Measurements from ENCODE around the gene ZFP36L2.
A peak's percentile ranks its signal among the peaks of the same experiment; 100 is the strongest.

ZFP36L2 gene

DNA sequence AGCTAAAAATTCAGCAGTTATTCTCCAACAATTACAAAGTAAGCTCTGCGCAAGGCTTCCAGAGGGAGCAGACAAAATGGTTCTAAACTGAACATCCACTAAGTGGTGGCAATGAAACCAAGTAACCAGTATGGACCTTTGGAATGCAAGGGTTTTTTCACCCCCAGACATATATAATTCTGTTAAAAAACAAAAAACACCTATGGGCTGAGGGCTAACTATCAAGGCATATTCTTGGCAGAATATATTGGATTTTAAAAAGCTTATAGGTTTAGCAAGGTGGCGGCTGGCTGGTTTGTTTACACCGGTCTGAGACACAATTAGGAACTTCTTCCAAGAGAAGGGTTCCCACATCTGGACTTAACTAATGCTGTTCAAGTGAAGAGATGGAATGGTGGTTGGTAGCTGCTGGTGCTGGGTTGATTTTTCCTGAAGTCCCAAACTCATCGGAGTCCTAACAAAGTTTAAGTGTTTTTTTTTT lies 2.8 kb downstream of the ZFP36L2 start:
- no peak for DNase-seq (ENCODE audit: low read depth)

DNA sequence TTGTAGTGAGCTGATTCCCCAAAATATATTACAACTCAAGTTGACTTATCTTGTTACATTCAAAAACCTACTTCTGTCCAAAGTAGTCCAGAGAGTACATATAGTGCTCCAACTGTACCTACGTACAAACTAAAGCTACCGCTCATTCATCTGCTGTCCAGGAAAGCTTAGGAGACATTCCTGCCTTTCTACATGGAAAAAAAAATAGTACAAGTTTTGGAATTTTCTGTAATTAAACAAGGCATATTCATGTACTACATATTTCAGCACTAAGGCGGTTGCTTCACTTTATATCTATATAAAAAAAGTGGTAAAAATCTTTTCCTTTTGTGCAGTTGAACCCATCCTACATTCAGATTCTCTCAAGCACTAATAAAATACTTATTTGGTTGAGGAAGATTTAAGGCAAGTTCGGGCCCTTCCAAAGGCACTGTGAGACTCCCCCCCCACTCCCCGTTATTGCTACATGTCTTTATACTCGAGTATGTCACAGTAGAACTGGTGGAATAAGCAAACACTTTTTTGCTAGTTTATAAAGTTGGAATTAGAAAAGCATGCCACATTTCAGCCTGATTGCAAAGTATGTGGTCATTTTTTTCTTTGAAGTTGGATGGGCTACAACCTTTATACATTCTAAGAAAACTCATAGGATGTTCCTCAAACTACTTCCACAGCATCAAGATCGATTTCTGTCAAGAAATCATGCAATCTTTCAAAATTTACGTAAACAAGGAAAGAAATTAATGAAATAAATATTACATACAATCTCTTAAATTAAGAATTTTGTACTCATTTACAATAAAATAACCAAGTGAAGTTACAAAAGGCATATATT lies 3.7 kb downstream of the ZFP36L2 start:
- DNase-seq (ENCODE audit: low read depth), result no peak

DNA sequence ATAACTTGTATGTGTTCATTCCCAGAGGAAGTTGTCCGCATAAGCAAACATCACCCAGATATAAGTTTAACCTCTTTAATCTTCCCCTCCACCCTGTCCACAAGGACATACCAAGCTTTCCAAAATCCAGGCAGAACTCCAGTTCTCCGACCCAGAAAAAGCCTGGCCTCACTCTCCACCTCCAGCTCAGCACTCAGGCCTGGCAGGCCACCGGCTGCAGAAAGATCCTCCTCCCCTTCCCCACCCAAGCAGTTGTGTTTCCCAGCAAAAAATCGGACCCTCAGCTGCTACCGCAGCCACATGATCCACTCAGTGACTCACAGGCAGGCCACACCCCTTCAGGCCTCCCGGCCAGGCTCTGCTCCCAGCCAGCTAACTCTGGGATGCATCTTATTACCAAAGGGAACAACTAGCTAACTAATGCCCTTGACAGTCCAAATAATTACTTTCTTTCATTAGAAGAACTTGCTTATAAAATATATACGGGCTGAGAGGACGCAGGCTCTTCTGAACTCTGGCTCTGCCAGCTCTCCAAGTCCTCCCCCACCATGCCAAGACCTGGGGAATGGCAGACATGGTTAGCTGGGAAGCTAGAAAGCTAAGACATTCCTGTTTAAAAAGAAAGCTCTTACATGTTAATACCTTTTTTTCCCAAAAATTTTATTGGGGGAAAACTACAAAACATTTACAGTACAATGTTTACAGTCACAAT lies 4.5 kb downstream of the ZFP36L2 start:
- DNase-seq (ENCODE audit: low read depth), result peak; percentile 62

DNA sequence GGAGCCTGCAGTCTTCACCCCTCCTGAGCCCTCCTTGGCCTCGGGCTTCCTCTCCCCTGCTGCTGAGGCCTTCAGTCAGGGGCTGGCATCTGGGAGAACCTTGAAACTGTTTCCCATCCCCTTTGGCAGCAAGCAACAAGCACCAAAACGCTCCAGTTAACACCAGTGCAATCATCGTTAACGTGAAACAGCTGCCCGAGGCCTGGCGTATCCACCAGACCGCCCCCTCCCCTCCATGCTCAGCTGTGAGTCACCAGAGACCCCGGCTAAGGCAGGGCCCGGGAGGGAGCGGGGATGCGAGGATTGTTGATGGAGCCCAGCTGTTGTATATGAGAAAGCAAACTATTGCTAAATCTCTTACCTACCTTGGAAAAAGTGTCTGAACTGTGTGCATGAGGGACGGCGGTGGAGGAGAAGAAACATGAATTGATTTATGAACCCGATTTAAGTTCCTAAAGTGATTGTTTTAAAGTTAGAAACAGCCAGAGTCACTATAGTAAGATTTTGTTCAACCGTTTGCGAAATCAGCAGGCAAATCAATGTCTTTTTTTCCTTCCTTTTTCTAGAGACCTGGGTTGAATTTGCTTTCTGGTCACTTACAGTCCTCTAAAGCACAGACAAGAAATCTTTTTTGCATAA lies 5.2 kb downstream of the ZFP36L2 start:
- DNase-seq (ENCODE audit: low read depth), result no peak

DNA sequence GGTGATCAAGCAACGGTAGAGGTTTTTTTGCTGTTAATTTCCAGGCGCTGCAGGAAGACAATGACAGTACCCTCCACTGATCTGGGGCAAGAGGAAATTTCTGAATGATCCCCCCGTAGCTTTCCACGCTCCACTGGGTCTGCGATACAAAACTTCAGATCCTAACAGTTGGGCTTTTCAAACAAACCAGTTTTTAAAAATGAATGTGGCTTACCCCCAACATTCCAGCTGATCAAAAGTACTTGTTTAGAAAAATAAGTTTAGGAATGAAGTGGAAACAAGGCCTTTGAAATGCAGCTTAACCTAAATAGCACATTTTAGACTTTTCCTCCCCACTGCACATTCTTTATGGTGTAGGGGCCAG lies 5.7 kb downstream of the ZFP36L2 start:
- no peak for DNase-seq (ENCODE audit: low read depth)

DNA sequence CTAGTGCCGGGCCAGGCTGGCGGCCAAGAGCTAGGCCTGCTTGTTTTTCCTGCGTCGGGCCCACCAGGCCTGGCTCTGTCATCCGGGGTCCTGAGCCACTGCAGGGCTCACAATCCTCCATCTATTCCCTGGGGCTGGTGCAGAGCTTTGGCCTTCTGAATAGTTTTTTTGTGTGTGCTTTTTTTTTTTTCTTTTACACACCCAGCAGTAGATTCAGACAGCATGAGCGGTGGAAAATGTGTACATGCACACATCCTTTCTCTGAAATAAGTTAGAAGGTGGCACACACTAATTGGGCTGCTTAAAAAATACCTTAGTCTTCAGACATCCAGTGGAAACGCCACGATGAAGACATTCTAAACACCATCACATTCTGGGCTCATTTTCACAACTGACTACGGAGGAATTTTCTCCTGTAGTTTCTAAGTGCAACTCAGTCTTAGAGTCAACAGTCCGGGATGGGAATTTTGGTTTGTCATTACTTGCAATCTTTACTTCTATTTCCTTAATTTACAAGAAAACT lies 6.1 kb downstream of the ZFP36L2 start:
- DNase-seq (ENCODE audit: low read depth), result no peak

DNA sequence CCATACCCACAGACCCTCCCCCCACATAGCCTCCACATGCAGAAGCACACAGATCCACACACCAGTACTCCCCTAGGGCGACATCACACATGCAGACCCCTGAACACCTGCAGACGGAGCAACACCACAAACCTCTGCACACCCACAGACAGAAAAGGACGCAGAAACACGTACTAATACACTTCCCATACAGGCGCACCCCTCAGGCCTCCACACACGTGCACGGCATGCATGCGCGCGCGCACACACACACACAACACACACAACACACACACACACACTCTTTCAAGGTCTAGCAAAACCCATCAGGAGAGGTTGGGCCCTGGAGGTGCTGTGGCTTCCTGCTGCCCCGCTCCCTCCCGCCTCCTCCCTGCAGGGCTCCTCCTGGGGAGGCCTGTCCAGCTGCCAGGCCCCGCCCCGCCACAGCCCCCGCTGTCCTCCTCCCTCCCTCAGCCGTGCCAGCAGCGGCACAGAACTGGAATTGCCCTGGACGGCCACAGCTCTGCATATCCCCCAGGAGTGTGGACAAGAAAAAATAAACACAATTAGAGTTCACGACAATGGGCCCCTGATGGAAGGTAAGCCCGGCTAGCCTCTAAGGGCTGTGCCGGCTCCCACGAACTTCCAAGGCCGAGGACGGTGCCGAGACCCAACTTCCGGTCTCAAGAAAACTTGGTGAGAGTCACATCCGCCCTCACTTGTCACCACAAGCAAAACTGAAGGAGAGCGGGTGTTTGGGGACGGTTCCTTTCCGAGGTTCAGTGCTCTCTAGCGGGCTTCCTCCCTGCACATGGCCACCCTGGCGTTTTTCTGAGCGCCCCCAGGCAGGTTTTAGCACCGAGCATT lies 6.8 kb downstream of the ZFP36L2 start:
- peak; percentile 70 for DNase-seq (ENCODE audit: low read depth)

DNA sequence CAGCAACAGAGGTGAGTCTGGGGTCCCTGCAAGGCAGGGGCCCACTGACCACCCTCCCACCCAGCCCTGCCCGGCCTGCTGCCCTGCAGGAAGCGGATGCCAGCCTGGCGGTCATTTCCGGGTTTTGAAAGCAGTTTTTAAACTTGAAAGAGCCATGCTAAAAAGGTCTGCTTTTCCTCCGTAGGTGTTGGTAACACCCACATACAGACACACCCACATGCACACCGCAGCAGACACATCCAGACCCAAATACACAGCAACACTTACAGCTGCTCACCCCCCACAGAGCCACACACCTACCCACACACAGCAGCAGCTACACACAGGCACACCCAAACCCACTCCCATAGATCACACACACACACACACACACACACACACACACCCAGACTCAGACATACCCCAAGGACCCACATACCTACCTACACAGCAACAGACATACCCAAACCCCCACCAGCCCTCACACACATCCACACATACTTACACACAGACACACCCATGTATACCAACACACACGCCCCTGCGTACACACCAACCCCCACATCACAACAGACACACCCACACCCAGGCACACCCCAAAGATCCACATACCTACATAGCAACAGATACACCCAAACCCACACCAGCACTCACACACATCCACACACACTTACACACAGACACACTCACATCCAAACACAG lies 7.6 kb downstream of the ZFP36L2 start:
- DNase-seq (ENCODE audit: low read depth), result peak; percentile 30

DNA sequence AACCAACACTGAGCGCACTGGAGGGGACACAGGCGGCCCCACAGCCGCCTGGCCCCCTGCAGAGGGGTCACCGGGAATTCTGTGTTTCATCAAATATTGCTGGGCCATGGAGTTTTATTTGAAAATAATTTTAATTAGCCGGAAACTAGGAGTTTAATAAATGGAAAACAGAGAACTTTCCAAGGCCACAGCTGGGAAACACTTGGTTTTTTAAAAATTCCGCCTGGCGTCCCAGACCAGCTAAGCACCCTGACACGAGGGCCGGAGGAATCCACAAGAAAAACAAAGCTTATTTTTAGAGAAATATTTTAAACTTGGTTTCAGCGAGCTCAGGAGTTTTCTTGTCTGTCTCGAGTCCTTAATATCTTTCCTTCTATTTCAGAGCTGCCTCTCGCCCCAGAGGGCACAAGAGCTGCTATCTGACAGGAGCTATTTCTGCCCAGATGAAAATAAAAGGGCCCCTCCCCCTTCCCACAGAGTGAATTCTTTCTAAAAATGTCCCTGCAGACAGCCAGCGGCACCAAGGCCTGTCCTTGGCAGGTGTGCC lies 8.2 kb downstream of the ZFP36L2 start:
- no peak for DNase-seq (ENCODE audit: low read depth)

DNA sequence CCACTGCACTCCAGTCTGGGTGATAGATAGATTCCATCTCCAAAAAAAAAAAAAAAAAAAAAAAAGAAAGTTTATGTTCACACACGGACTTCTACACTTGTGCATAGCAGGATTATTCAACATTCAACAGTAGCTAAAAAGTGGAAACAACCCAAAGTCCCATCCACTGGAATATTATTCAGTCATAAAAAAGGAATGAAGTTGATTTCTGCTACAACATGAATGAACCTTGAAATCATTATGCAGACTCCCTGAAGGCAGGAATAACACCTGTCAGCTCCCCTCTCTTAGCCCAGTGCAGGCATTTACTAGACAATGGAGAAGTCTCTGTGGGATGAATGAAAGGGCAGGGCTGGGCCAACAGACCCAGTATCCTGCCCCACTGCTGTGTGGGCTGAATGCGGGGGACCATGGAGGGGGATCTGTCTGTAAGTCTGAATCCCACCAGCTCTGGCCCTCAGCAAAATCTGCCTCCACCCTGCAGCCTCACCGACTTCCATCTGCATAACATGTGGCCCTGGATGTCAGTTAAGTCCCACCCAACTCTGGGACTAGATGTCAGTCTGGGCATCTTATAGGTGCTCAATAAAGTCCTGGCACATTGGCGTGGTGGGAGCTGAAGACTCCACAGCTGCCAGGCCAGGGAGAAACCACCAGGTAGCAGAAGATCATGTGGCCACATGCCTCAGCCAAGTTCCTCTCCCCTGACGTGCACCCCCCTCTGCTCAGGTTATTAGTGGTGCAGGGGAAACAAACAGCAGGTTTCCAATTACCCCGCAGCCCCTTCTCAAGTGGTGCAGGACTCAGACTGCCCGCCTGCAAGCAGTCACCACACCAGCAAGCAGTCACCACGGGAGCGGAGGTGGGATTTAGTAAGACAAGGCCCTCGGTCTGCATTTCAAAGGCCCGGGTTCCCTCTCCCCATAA lies 8.9 kb downstream of the ZFP36L2 start:
- DNase-seq (ENCODE audit: low read depth), result no peak

DNA sequence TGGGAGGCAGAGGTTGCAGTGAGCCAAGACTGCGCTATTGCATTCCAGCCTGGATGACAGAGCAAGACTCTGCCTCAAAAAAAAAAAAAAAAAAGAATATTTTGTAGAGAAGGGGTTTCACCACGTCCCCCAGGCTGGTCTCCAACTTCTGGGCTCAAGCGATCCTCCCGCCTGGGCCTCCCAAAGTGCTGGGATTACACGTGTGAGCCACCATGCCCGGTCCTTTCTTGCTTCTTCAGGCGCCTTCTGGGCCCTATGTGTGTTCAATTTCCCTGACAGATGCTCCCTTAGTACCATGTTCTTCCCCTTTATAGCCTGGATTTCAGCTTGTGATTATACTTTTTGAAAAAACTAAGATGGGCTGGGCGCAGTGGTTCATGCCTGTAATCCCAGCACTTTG lies 9.8 kb downstream of the ZFP36L2 start:
- no peak for DNase-seq (ENCODE audit: low read depth)

DNA sequence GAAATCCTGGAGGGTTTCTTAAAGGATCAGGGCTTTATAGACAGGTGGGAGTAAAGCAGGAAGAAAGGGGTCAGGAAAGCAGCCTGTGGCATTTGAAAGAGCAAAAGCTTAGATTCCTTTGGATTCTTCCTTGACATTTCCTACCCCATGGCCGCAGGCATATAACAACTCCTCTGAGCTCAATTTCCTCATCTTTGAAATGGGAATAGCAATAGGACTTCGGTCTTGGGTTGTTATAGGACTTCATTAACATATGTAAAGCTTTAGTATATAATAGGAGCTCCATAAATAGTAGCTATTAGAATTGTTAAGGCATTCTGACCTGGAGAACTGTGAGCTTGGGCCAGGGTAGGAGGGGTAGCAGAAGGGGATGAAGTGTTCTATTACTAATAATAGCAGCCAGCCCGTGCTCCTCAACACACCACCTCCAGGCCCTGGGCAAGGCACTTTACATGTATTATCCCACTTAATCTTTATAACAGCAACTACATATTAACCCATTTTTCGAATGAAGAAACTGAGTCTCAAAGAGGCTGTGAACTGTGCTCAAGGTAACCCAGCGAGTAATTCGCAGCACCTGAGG lies 10.6 kb downstream of the ZFP36L2 start:
- DNase-seq (ENCODE audit: low read depth), result no peak

DNA sequence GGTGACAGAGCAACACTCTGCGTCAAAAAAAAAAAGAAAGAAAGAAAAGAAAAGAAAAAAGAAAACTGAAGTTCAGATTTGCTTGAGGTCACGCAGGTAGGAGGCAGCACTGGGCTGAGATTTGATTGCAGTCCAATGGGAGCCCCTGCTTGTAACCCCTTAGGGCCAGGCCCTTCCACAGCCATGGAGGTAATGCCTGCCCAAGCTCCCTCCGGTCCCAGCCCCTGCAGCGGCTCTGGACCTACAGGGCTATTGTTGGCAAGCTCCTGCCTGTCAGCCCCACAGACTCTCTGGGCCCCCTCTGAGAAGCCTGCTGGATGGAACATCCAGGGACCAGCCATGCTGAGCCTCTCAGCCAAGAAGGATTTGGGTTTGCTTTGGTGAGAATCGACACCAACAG lies 12.2 kb downstream of the ZFP36L2 start:
- DNase-seq (ENCODE audit: low read depth), result no peak

DNA sequence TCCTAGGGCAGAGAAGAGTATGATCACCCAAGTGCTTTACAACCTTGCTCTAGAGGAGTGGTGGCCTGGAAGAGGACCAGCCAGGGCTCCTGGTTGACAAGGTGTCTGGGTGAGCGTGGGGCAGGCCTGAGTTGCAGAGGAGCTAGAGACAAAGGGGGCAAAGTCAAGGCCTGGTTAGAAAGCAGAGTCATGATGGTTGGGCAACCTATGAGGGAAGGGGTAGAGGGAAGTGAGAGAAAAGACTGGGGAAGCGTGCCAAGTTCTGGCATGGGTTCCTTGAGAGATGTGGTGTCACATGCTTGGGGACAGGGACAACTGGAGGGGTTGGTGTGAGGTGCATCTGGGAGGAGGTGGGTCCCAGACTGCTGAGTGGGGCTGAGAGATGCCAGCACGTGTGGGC lies 13.5 kb downstream of the ZFP36L2 start:
- DNase-seq (ENCODE audit: low read depth), result no peak

DNA sequence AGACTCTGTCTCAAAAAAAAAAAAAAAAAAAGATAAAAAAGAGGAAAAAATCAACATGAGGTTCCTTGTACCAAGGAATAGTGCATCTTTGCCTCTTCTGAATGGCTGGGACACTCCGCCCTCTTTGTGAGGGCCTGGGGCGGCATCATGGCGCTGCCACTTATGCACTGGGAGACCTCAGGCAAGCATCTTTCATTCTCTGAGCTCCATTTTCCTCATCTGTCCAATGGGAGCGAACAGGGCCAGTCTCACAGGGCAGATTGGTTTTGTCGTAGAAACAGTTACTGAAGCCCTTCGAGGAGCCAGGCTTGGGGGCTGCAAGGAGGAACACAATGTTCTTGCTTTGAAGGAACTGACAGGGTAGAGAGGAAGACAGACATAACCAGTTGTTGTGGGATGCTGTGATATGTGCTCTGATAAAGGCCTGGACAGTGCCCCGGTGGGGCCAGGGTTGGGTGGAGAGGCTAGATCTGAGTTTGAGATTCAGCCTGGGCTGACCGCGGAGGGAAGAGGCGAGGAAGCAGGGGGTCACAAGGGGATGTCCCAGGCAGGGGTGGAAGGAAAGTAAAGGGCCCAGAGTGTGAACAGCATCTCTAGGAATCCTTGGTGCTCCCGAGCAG lies 14.1 kb downstream of the ZFP36L2 start:
- no peak for DNase-seq (ENCODE audit: low read depth)

DNA sequence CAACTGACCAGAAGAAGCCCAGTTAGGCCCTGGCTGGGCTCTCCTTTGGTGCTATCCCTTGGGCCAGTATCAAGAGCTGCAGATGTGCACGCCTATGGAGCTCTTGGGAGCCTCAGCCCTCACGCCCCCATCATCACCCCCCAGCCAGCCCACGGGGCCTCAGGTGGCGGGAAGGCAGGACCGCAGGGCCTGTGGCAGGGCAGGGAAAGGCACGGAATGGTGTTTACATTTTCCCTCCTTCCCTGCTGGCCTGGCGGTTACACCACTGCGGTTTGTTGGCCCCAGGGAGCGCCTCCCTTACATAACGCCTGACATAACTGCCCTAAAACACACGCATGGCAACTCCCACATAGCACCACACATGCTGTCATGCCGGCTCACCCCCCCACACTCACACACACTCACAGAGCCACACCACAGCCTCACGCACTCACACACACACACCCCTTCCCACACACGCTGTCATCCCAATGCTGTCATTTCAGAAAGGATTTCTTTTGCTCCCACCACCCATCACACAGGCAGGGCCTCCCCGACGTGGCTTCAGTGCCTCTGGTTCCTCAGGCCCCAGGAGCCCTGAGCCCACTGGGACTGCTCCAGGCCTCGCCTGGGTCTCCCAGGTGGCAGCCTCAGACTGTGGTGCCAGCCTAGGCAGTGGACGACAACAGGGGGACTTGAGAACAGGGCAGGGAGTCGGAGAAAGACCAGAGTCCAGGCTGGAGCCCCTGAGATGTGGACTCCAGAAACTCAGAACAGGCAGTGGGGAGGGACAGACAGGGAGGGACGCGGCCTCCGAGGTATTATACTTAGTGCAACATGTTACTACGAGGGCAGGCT lies 15.7 kb downstream of the ZFP36L2 start:
- no peak for DNase-seq (ENCODE audit: low read depth)

DNA sequence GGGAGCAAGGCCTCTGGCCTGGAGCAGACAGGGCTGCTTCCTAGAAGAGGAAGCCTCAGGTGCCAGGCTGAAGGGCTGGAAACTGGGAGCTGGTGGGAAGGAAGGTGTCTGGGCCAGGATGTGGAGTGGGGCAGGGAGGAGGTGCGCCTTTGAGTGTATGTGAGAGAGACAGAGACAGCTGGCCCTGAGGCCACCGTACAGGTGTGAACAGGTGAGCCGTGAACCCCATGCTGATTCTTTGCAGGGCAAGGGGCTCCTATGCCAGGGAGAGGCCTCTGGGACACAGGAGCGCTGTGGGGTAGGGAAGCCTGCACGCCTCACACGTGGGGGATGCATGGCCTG lies 16.3 kb downstream of the ZFP36L2 start:
- DNase-seq (ENCODE audit: low read depth), result no peak

DNA sequence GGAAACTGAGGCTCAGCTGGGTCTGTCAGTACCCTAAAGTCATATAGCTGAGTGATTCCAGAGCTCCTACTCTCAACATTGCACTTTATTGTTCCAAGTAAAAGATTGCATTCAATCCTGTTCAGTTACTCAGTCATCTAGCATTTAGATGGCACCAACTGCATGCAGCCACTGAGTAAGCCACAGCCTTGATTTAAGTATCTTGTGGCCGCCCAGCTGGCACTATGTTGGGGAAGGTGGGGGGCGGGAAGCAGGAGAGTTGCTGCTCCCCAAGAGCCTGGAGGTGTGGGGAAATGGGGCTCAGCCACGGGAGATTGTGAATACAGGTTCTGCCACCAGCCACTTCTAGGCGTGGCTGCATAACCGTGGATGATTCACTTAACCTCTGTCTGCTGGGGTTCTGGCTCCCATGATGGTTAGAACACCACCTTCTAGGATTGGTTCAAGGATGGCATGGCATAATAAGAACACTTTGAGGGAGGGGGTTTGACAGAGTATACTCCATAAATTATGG lies 17.1 kb downstream of the ZFP36L2 start:
- no peak for DNase-seq (ENCODE audit: low read depth)

All from activated T-cell treated with anti-CD3 and anti-CD28 coated beads for 48 hours (primary cell).